GM11168 (cell line): ENCODE measurements around the gene RMND5A.

ENCODE experiments used
- in situ Hi-C: fragments of 300-500 bp; cut with MboI; formaldehyde crosslinking; loops from one replicate; pipeline ENCODE4 v1.12.0; 2022; ENCODE audit warnings: low sequenced_read_pairs; ENCODE audit not compliant: unreplicated experiment

RMND5A gene

GRCh38 chr2:86821842-86822241 is 101.8 kb downstream of the RMND5A start:
- in situ Hi-C loops = no loop called here

DNA sequence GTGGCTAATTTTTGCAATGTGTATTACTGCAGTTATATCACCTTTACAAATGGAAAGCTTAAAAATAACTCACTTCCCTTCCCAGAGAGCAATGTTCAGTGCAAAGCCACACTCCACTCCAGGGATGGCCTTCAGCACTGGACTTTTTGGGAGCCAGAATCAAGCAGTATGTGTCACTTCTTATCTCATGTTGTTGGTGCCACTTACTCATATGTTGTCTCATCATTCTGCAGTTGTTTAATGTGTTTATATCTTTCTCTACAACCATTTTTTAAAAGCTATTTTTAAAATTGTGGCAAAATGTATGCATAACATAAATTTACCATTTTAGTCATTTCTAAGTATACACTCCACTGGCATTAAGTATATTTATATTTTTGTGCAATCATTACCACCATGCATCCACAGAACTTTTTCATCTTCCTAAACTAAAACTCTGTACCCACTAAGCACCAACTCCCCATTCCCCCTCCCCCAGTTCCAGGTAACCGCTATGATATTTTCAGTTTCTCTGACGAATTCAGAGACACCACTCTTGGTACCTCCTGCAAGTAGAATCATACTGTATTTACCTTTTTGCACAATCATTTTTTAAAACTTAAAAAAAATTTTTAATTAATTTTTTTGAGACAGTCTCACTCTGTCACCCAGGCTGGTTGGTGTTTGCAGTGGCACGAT is 102.7 kb downstream of the RMND5A start:
- in situ Hi-C loops = no loop called here

DNA sequence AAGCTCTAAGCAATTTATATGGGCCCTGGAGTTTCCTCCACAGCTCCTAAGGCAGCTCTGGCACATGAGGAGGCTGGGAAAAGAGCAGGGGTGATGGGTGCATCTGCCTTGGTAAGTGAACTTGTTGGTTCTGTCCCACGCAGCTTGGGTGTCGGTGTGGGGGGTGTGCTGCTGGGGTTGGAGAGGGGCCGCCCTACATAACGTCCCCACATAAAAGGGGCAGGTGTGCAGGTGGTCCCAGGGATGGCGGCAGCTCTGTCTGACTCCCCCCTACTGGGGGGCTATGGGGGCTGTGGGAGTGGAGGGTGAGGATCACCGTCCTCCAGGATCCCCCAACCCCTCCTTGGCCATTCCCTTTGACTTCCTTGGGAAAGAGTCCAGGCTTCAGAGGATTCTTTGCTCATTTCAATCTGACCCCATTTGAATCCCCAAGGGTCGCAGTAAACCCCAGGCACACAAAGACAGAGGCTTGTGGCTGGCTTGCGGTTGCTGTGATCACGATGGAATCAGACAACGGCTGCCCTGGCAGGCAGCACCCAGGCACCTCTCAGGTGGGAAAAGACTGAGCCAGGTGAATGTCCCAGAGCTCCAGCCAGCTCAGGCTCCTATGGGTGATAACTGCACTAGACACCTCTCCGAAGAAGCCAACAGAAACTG is 105.1 kb downstream of the RMND5A start:
- in situ Hi-C loops = no loop called here

DNA sequence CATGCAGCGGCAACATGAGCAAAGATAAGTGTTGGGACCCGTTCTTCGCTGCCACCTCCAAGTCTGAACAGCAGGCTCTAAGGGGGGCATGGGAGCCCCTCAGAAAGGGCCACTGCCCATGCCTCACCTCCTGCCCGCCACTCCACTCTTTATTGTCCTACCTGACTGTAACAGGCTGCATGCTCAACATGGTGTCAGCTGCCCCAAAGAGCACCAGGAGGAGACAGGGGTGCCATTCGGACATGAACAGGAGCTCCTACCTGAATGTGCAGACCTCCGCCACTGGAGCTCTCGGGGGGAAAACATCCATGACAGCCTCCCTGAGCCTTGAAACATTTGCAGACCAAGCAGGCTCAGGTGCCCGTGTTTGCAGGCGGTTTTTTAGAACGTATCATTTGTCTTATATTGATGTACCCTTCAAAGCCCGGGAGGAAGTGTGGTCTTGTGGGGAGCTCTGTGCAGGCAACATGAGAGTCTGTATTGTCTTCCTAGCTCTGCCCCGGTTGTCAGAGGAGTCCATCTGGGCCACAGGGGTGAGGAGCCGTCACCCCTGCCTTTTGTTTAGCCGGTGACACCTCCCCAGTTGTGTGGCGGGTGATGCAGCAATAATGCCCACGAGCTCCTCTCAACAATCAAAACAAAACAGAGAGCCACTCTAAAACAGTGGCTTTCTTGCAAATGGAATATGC is 105.7 kb downstream of the RMND5A start:
- in situ Hi-C loops = no loop called here

GRCh38 chr2:86826951-86827350 is 106.9 kb downstream of the RMND5A start:
- in situ Hi-C loops = no loop called here
